Upper lobe of left lung (tissue), 6 donors: ENCODE results near the gene LYL1. TPM values are rescaled to one million over a fixed set of nuclear protein-coding genes. Genes with fewer than 3 reads are reported as not detected.

Experiments
- ATAC-seq, 2 donors: fragments of 200-7000 bp; cut with Tn5 transposase; one replicate each; pipeline ENCODE4 v1.9.1; 2022; ENCODE audit warnings: mild to moderate bottlenecking in 2 of 2, moderate library complexity in 2 of 2; ENCODE audit not compliant: low FRiP score in 2 of 2
- DNase-seq, 2 donors: peaks; one replicate each; pipeline ENCODE4 v3.0.0-alpha.2; 2019 to 2020
- H3K27ac ChIP-seq, 4 donors: fragments of 200-600 bp; sonication (generic); one replicate each; pipeline ENCODE4 v1.5.1; 2016 to 2019
- H3K27me3 ChIP-seq, 4 donors: fragments of 200-600 bp; sonication (generic); one replicate each; pipeline ENCODE4 v1.5.1; 2017 to 2019
- H3K36me3 ChIP-seq, 4 donors: fragments of 200-600 bp; sonication (generic); one replicate each; pipeline ENCODE4 v1.5.1; 2016 to 2019
- H3K4me1 ChIP-seq, 4 donors: fragments of 200-600 bp; sonication (generic); one replicate each; pipeline ENCODE4 v1.5.1; 2018 to 2019
- H3K4me3 ChIP-seq, 4 donors: fragments of 200-600 bp; sonication (generic); one replicate each; pipeline ENCODE4 v1.5.1; 2017 to 2019; ENCODE audit warnings: mild to moderate bottlenecking in 2 of 4, moderate library complexity in 1 of 4
- H3K9me3 ChIP-seq, 4 donors: fragments of 200-600 bp; sonication (generic); one replicate each; pipeline ENCODE4 v1.5.1; 2018 to 2019
- CTCF ChIP-seq, 6 experiments: fragments of 450-650 bp in 4 of 6; fragments of 200-600 bp in 2 of 6; sonication (generic) in 2 of 6; IDR thresholded peaks; one replicate each; pipeline ENCODE4 v1.5.1; 2016 to 2019; ENCODE audit warnings: antibody characterized with exemption in 6 of 6
- EP300 ChIP-seq, 4 donors: sonication (generic); formaldehyde crosslinking; IDR thresholded peaks; one replicate each; pipeline ENCODE4 v1.5.1; 2017; ENCODE audit warnings: antibody characterized with exemption in 4 of 4, control low read depth in 2 of 4
- POLR2A ChIP-seq, 4 donors: fragments of 450-650 bp; IDR thresholded peaks; one replicate each; pipeline ENCODE4 v1.5.1; 2016 to 2017; ENCODE audit warnings: antibody characterized with exemption in 4 of 4, mild to moderate bottlenecking in 2 of 4
- POLR2AphosphoS5 ChIP-seq, 2 donors: sonication (generic); formaldehyde crosslinking; IDR thresholded peaks; one replicate each; pipeline ENCODE4 v1.5.1; 2017; ENCODE audit warnings: antibody characterized with exemption in 2 of 2
- WGBS, 2 donors: methylation state at CpG; one replicate each; pipeline ENCODE4 v1.1.5; 2017 to 2018; 5-methylcytosine and 5-hydroxymethylcytosine counted together
- total RNA-seq, 6 donors: library from RNA; depleted of rRNA in 4 of 6; stranded (reverse); fragments of >200 nt in 4 of 6; gene quantifications; one replicate each; pipeline versions ENCODE4 v1.1.0 to v1.2.1, GENCODE V29; 2016 to 2021
- donor health status: DM: no; HTN: no; CAD: no; lungs with moderate emphysema.
- donor health status: DM: no; HTN: yes; CAD: no; lungs with severe emphysema.

Gene LYL1
- total RNA-seq, 6 donors from 2014 or later, result 22.6 to 55.5 (median 31.4) TPM

DNA sequence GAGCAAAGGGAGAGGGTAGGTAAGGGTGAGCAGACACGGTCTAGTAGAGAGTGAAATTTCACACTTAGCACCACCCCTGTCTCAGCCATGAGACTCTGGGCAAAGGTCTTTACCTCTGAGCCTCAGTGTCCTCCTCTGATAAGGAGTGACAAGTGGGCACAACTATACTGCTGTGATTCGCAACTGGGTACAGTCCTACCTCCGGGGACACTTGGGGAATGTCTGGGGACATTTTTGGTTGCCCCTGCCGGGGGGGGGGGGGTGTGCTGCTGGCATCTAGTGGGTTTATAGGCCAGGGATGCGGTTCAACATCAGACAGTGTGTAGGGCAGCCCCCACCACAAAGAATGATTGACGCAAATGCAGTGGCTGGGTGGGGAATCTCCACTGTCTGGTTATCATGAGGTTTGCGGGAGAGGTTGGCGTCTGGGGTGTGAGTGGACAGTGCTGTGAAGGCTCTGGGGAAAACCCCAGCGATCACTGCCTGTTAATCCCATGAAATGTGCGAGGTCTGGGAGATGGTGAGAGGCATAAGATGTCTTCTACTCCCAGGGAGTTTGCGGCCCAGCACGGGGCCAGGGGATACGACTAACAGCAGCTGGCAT is 19.7 kb upstream of the LYL1 start:
- H3K9me3 ChIP-seq, result no peaks in the 10 kb centered on the region
- TF ChIP-seq CTCF (IDR thresholded peaks at IDR 0.05) (no peak), EP300 (IDR thresholded peaks at IDR 0.05) (no peak), POLR2AphosphoS5 (IDR thresholded peaks at IDR 0.05) (no peak), POLR2A (IDR thresholded peaks at IDR 0.05) (no peak)
- no peak overlapping the region for H3K4me3 ChIP-seq
- peaks cover 23 to 36% (median 24%) of the 10 kb centered on the region in 4 donors for H3K4me1 ChIP-seq
- ATAC-seq (no peak), DNase-seq (no peak)
- peaks cover 0 to 21% (median 5%) of the 10 kb centered on the region in 4 donors for H3K36me3 ChIP-seq
- 86 to 89% methylated on average over 12 to 13 of the region's 13 CpGs for WGBS, 2 donors
- H3K27me3 ChIP-seq, result no peaks in the 10 kb centered on the region
- H3K27ac ChIP-seq, result no peak overlapping the region

GRCh38 chr19:13121551-13122274 is 19.1 kb upstream of the LYL1 start:
- H3K4me3 ChIP-seq, result no peak overlapping the region
- ATAC-seq, result no peak
- no peaks in the 10 kb centered on the region for H3K27me3 ChIP-seq
- H3K27ac ChIP-seq, result no peak overlapping the region
- H3K4me1 ChIP-seq, result peaks cover 29 to 43% (median 30%) of the 10 kb centered on the region in 4 donors
- TF ChIP-seq EP300 (IDR thresholded peaks at IDR 0.05) (no peak), POLR2AphosphoS5 (IDR thresholded peaks at IDR 0.05) (no peak), CTCF (IDR thresholded peaks at IDR 0.05) (no peak), POLR2A (IDR thresholded peaks at IDR 0.05) (no peak)
- 85 to 86% methylated on average over 18 of the region's 18 CpGs for WGBS, 2 donors
- H3K9me3 ChIP-seq, result no peaks in the 10 kb centered on the region
- DNase-seq, result no peak
- peaks cover 0 to 19% (median 5%) of the 10 kb centered on the region in 4 donors for H3K36me3 ChIP-seq

GRCh38 chr19:13120817-13121216 is 18.2 kb upstream of the LYL1 start:
- Histone ChIP-seq H3K27me3 (no peaks in the 10 kb centered on the region), H3K27ac (no peak overlapping the region), H3K4me3 (no peak overlapping the region), H3K4me1 (peaks cover 32 to 48% (median 34%) of the 10 kb centered on the region in 4 donors), H3K9me3 (no peaks in the 10 kb centered on the region), H3K36me3 (peaks cover 0 to 11% (median 5%) of the 10 kb centered on the region in 4 donors)
- WGBS, 2 donors, result 75 to 87% methylated on average over 9 to 10 of the region's 10 CpGs
- no peak for DNase-seq
- TF ChIP-seq EP300 (IDR thresholded peaks at IDR 0.05) (no peak), POLR2AphosphoS5 (IDR thresholded peaks at IDR 0.05) (no peak), POLR2A (IDR thresholded peaks at IDR 0.05) (no peak), CTCF (IDR thresholded peaks at IDR 0.05) (no peak)
- ATAC-seq, result peak in 1 of 2 donors; percentile 4

- peaks cover 38 to 55% (median 40%) of the 10 kb centered on the region in 4 donors for H3K4me1 ChIP-seq
- DNase-seq (no peak), ATAC-seq (no peak)
- WGBS, 2 donors, result 74 to 86% methylated on average over 8 to 9 of the region's 9 CpGs
- TF ChIP-seq EP300 (IDR thresholded peaks at IDR 0.05) (no peak), POLR2AphosphoS5 (IDR thresholded peaks at IDR 0.05) (no peak), POLR2A (IDR thresholded peaks at IDR 0.05) (no peak), CTCF (IDR thresholded peaks at IDR 0.05) (no peak)
- H3K36me3 ChIP-seq, result peaks cover 0 to 11% (median 5%) of the 10 kb centered on the region in 4 donors
- H3K27ac ChIP-seq, result peak overlapping the region in 2 of 4 donors; percentile 84 to 87
- H3K27me3 ChIP-seq, result no peaks in the 10 kb centered on the region
- peak overlapping the region in 1 of 4 donors; percentile 84 for H3K4me3 ChIP-seq
- no peaks in the 10 kb centered on the region for H3K9me3 ChIP-seq
Measured at GRCh38 chr19:13120031-13120430, 17.4 kb upstream of the LYL1 start.
